GM19193 (cell line): ENCODE results near the gene FBXL17.

Source experiments
- POLR2A ChIP-seq: IDR thresholded peaks from 4 replicates; pipeline ENCODE4 v1.6.1; 2011; ENCODE audit not compliant: insufficient read depth, insufficient read length; ENCODE audit errors: extremely low read depth

Gene FBXL17

DNA sequence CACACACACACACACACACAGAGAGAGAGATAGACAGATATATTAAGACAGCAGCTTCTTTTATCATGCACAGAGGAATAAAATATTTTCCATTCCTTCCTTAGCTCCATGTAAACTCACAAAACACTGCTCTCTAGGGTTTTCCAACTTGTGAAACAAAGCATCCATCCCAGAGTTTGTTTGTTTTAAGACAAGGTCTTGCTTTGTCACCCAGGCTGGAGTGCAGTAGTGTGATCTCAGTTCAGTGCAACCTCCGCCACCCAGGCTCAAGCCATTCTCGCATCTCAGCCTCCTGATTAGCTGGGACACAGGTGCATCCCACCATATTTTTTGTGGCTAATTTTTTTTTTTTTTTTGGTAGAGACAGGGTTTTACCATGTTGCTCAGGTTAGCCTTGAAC lies 298.7 kb downstream of the FBXL17 start:
- no peak for TF ChIP-seq POLR2A

DNA sequence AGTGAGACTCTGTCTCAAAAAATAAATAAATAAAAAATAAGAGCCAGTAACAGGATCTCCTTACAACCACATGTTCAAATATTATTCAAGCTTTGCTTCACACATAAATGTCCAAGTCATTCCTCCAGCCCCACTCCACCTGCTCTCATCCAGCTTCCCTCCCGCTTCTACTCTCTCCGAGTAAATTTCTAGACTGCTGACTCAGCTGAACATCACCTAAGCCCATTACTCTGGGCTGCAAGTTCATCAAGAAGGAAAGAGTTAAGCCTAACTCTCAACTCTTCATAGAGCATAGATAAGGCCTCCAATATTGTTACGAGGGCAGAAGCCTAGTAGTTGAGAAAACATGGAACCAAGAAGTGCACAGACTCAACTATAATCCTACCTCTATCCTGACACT lies 300.2 kb downstream of the FBXL17 start:
- no peak for TF ChIP-seq POLR2A

GRCh38 chr5:108079753-108080152 lies 302.1 kb downstream of the FBXL17 start:
- no peak for TF ChIP-seq POLR2A

DNA sequence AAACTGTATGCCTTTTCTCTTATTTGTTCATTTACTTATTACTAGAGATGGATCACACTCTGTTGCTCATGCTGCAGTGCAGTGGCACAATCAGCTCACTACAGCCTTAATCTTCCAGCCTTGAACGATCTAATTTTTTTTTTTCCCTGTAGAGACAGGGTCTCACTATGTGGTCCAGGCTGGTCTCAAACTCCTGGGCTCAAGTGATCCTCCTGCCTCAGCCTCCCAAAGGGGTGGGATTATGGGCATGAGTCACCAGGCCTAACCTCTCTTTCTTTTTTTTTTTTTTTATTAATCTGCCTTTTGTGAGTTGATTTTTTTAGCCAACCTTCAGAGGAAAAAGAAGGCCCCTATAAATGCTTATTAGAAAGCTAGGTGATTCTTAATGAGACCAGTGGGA lies 303.0 kb downstream of the FBXL17 start:
- no peak for TF ChIP-seq POLR2A

GRCh38 chr5:108078345-108078744 lies 303.6 kb downstream of the FBXL17 start:
- no peak for TF ChIP-seq POLR2A

DNA sequence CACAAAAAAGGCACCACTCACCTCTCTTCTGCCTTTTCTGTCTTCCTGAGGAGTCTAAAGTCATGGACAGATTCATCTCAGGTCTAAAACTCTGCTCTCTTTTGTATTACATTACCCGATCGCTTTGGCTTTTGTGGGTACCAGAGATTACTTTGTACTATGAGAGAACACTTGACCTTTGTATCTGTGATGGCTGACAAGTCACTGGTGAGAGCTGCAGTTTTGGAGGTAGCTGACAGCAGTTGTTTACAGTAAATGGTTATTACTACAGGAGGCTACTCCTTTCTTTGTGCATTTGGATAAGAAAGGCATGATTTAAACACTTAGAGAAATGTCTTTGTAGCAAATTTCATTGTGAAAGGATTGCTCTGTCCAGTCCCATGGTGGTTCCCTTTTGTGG lies 307.3 kb downstream of the FBXL17 start:
- no peak for TF ChIP-seq POLR2A

GRCh38 chr5:108064302-108064701 lies 317.6 kb downstream of the FBXL17 start:
- TF ChIP-seq POLR2A, result no peak

DNA sequence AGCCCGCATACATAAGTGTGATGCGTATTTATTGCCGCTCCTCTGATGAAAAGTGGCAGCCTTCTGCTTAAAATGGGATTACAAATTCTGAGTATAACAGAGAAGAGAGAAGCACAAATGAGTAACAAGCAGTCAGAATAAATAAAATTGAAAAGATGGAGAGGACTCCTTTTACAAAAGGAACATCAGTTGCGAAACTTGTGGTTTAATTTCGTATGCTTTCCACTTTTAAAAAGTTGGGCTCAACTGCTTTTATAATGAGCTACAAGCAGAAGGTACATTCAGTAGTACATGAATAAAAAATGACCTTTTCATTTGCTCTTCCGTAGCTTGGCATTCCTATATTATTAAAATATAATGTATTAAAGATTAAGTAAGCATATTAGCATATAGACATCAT lies 320.0 kb downstream of the FBXL17 start:
- TF ChIP-seq POLR2A, result no peak

DNA sequence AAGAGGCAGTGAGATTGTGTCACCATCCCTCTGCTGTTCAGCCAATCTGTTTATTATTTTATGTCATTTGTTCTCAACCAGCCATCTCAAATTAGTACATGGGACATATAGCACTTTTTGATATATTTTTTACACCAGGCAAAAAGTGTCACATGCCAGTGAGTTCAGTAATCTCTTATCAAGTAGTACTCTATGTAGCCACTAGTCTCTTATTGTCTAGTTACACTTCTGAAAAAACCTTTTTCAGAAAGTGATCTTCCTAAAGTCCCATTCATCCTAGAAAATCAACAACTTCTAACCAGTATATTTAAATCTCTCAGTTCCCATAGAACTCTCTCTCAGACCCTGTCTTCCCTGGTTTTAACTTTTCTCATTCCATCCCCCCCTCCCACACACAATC lies 321.6 kb downstream of the FBXL17 start:
- no peak for TF ChIP-seq POLR2A

- TF ChIP-seq POLR2A, result no peak
Measured at GRCh38 chr5:108059334-108059733, 322.6 kb downstream of the FBXL17 start.

DNA sequence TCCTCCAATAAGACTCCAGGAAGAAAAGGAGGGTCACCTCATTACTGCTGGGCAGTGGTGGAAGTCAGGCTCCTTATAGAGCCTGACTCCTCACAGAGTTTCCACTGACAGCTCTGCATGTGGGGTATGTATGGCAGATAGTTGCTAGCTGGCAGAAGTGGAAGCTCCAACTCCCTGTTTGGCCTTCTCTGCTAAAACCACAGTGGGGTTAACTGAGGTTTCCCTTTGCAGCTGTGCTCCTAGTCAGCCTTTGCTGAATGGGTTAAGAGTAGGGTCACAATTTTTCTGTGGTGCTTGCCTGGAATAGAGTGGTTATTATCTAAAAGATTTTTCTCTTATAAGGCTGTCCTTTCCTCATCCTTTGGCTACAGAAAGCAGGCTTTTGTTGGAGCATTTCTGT lies 327.5 kb downstream of the FBXL17 start:
- TF ChIP-seq POLR2A, result no peak

GRCh38 chr5:108046955-108047670 lies 334.8 kb downstream of the FBXL17 start:
- TF ChIP-seq POLR2A, result no peak

- TF ChIP-seq POLR2A, result no peak
Measured at GRCh38 chr5:108036482-108036881, 345.4 kb downstream of the FBXL17 start.

DNA sequence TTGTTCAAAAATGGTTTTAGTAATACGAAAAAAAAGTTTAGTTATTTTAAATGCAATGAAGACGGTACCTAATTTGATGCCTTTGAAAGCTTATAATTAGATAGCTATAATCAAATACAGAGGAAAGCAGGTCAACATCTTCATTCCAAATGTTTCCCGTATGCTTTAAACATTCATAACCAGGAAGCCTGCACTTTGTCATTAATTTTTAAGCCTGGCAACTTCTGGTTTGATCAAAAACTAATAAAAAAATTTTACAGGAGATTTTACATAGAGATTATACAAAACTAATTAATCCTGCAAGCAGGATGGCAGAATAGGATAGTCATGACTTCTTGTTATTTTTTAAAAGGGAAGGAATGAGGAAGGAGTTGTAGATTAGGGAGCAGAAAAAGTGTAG lies 353.0 kb downstream of the FBXL17 start:
- TF ChIP-seq POLR2A, result no peak

GRCh38 chr5:108028412-108028811 lies 353.5 kb downstream of the FBXL17 start:
- TF ChIP-seq POLR2A, result no peak

- no peak for TF ChIP-seq POLR2A
Measured at GRCh38 chr5:108025957-108026356, 355.9 kb downstream of the FBXL17 start.

- TF ChIP-seq POLR2A, result no peak
Measured at GRCh38 chr5:108024986-108025385, 356.9 kb downstream of the FBXL17 start.
